ENCODE results near the gene SAMD9. TPM values are rescaled to one million over a fixed set of nuclear protein-coding genes. Genes with fewer than 3 reads are reported as not detected.

The SAMD9 gene
- total RNA-seq (5.5 and 6.8 TPM in 2 replicates), polyA plus RNA-seq (0.68 and 0.92 TPM in 2 replicates), polyA minus RNA-seq (2.3 and 2.4 TPM in 2 replicates), Bru-seq, nascent RNA (percentile 54 among the genes with signal in this experiment), BruChase-seq, experiment 1, labeled RNA remaining after a 6-hour chase (percentile 54 among the genes with signal in this experiment), BruChase-seq, experiment 2, labeled RNA remaining after a 2-hour chase (percentile 62 among the genes with signal in this experiment)
- 1.3 and 1.5 TPM in 2 replicates for polyA plus RNA-seq (2011; cell fraction: cytosol; rRNA removed)
- polyA plus RNA-seq (2011; cell fraction: nucleus; rRNA removed) = 2.4 and 2.6 TPM in 2 replicates
- polyA plus RNA-seq (2012) = 3.6 and 3.8 TPM in 2 replicates
- 4.7 TPM for polyA minus RNA-seq (2011; cell fraction: cytosol; rRNA and poly(A)+ RNA removed)
- polyA minus RNA-seq (2011; cell fraction: nucleus; rRNA and poly(A)+ RNA removed) = 3.2 and 4.2 TPM in 2 replicates
- long read RNA-seq, full-length matches to known transcripts = 4 of 4 reads
- long read RNA-seq, partial matches to known transcripts = 0 of 4 reads
- long read RNA-seq, other reads (novel, unspliced or antisense) = 0 of 4 reads

DNA sequence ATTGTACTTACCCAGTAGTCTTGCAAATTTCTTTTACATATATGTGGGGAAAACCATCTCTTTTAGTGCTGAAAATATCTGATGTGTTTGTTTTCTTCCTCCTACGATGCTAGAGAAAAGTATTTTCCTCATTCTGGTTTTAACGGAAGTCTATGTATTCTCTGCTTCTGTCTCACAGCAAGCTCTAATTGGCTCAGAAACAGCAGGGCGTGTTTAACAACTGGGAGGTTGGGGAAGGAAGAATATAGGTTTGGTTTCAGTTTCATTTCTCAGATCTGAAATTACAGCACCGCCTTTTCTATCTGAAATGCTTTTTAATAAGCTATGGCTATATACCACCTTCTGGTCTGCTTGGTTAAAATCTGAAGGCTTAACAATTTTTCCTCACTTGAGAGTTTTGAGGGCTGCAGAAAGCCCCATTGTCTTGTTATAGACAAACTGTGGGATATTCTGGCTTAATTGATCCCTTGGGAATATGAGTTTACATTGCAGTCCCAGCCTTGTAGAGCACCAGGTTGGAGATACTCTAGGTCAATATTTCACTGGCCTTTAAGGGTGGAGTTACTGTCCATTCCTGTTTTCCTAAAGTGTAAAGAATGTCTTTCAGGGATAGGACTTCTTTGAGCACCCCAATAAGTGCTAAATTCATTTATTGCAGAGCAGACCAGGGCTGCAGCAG lies at the start of gene SAMD9:
TSS of gene SAMD9 (minus strand) at position 128 of the 679 bp plus-strand sequence. CDS start 11,882 bp downstream, outside the sequence.
- Histone ChIP-seq H3K27me3 (ENCODE audit: control insufficient read depth in 2 of 2, insufficient read depth in 2 of 2, low read length in 2 of 2) (no peaks in the 10 kb centered on the region), H3K4me3 (replicated peaks in 1 of 3; ENCODE audit: insufficient read depth in 1 of 3, low read depth in 1 of 3, low read length in 3 of 3) (peak within 1 kb of the TSS; percentile 33 to 82 (median 61)), H3K4me1 (ENCODE audit: control insufficient read depth, extremely low read depth, insufficient read depth, low read length) (peaks cover 10% of the 10 kb centered on the region), H3K9ac (replicated peaks; ENCODE audit: extremely low read depth, insufficient read depth, low read length) (peak within 1 kb of the TSS; percentile 25), H4K20me1 (replicated peaks; ENCODE audit: control insufficient read depth, extremely low read depth, insufficient read depth, low read length) (no peaks in the 10 kb centered on the region), H3K79me2 (ENCODE audit: control insufficient read depth, insufficient read depth, low read length) (no peaks in the 10 kb centered on the region), H3K27ac (ENCODE audit: insufficient read depth, low read depth, low read length) (peak within 1 kb of the TSS; percentile 46), H3K36me3 (ENCODE audit: control insufficient read depth in 2 of 2, extremely low read depth in 1 of 2, insufficient read depth in 2 of 2, low read length in 2 of 2) (no peaks in the 10 kb centered on the region), H2AFZ (ENCODE audit: low read depth, low read length) (peak within 1 kb of the TSS; percentile 86), H3K4me2 (ENCODE audit: insufficient read depth, low read length) (peak within 1 kb of the TSS; percentile 78), H3K9me3 (replicated peaks; ENCODE audit: control insufficient read depth, insufficient read depth, low read length) (no peaks in the 10 kb centered on the region), H3K9me1 (replicated peaks; ENCODE audit: control insufficient read depth, extremely low read depth, insufficient read depth, low read length) (no peaks in the 10 kb centered on the region)
- BruUV-seq (replicated peaks) = TSS peak; percentile 72
- ChIA-PET POLR2A (no interaction called here), CTCF (interaction anchor here (0.9 to 1.8 kb wide), 9 partner anchors 9 to 528 kb away, joined by 3 to 6 read pairs (median 4); partner anchors contain the start of genes FAM133B and SAMD9L)
- intact Hi-C loops (cut with micrococcal nuclease) = loop anchor here (1.0 kb wide), 2 partner anchors 15 to 28 kb away; no protein-coding TSS in a partner anchor
- FAIRE-seq (peak; percentile 15), DNase-seq (ENCODE audit: low read depth, low spot score) (peak; percentile 76)
- no peak for TF ChIP-seq GATA2 (IDR thresholded peaks at IDR 0.05; ENCODE audit: insufficient read depth, insufficient read length, low read depth, low read length)
- TF ChIP-seq JUN (IDR thresholded peaks at IDR 0.05; ENCODE audit: borderline replicate concordance, insufficient read depth, insufficient read length, low read depth) = no peak
- TF ChIP-seq, protein P1, sequence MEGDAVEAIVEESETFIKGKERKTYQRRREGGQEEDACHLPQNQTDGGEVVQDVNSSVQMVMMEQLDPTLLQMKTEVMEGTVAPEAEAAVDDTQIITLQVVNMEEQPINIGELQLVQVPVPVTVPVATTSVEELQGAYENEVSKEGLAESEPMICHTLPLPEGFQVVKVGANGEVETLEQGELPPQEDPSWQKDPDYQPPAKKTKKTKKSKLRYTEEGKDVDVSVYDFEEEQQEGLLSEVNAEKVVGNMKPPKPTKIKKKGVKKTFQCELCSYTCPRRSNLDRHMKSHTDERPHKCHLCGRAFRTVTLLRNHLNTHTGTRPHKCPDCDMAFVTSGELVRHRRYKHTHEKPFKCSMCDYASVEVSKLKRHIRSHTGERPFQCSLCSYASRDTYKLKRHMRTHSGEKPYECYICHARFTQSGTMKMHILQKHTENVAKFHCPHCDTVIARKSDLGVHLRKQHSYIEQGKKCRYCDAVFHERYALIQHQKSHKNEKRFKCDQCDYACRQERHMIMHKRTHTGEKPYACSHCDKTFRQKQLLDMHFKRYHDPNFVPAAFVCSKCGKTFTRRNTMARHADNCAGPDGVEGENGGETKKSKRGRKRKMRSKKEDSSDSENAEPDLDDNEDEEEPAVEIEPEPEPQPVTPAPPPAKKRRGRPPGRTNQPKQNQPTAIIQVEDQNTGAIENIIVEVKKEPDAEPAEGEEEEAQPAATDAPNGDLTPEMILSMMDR (IDR thresholded peaks at IDR 0.05; ENCODE audit: extremely low read depth in 1 of 2, insufficient read depth in 1 of 2, low read depth in 1 of 2, low read length in 2 of 2) = no peak
- TF ChIP-seq, protein P2, sequence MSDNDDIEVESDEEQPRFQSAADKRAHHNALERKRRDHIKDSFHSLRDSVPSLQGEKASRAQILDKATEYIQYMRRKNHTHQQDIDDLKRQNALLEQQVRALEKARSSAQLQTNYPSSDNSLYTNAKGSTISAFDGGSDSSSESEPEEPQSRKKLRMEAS (IDR thresholded peaks at IDR 0.05; ENCODE audit: insufficient read depth, insufficient read length) = no peak
- TF ChIP-seq MYC (IDR thresholded peaks at IDR 0.05; ENCODE audit: low read depth, low read length) = no peak
- no peak for TF ChIP-seq EZH2 (IDR thresholded peaks at IDR 0.05; ENCODE audit: borderline replicate concordance, low read depth, low read length, severe bottlenecking)
- no peak for TF ChIP-seq FOS (IDR thresholded peaks at IDR 0.05; ENCODE audit: borderline replicate concordance, insufficient read depth, low read length)
- no peak for TF ChIP-seq POLR2A (IDR thresholded peaks at IDR 0.05; ENCODE audit: low read depth, low read length)
- TF ChIP-seq POLR2AphosphoS5 (IDR thresholded peaks at IDR 0.05; ENCODE audit: insufficient read depth, low read depth, low read length) = no peak
- dilution Hi-C loops (cut with MboI; ENCODE audit: extremely low pct_ligation_motif_present, low sequenced_read_pairs) = no loop called here
